H1 (cell line): Measurements from ENCODE around the gene SLC2A3. TPM values are rescaled to one million over a fixed set of nuclear protein-coding genes. Genes with fewer than 3 reads are reported as not detected.
"Not testable (repeated sequence)": the region's sequence is repeated elsewhere in the genome, so short reads cannot be mapped to it uniquely, and the experiment has no call there.

Experiments used
- CTCF ChIA-PET: fragments of 300-600 bp; sonication (Branson Sonifier 250); formaldehyde crosslinking; loops from one replicate; lab custom pipeline; 2021; ENCODE audit not compliant: partially characterized antibody; lab: Charles Lee
- POLR2A ChIA-PET: fragments of 300-600 bp; sonication (Branson Sonifier 250); formaldehyde crosslinking; loops from one replicate; lab custom pipeline; 2021; ENCODE audit warnings: inconsistent platforms; ENCODE audit not compliant: partially characterized antibody; lab: Charles Lee
- DNase-seq, 2 experiments: peaks; one replicate each; pipeline versions ENCODE4 v3.0.0 to v3.0.0-alpha.2; 2010 to 2022; ENCODE audit warnings: low spot score in 2 of 2, low read depth in 1 of 2, mixed read lengths in 1 of 2
- FAIRE-seq: peaks from 2 replicates; lab custom pipeline; 2011; peaks lifted over from hg19 to GRCh38; lab: Jason Lieb, UNC
- H2AFZ ChIP-seq: 2 replicates; pipeline ENCODE4 v1.8.1; 2012; ENCODE audit warnings: low read length, inconsistent platforms
- H2AK5ac ChIP-seq: 2 replicates; pipeline ENCODE4 v1.6.1; 2013; ENCODE audit warnings: low read depth, low read length
- H2BK120ac ChIP-seq: replicated peaks from 2 replicates; pipeline ENCODE3; 2013; ENCODE audit warnings: low read depth, low read length, inconsistent platforms
- H2BK12ac ChIP-seq: 2 replicates; pipeline ENCODE4 v1.6.1; 2013; ENCODE audit warnings: low read depth, low read length
- H2BK15ac ChIP-seq: 2 replicates; pipeline ENCODE4 v1.6.1; 2013; ENCODE audit warnings: low read length
- H2BK20ac ChIP-seq: 2 replicates; pipeline ENCODE4 v1.6.1; 2013; ENCODE audit warnings: low read length
- H2BK5ac ChIP-seq: 2 replicates; pipeline ENCODE4 v1.6.1; 2013; ENCODE audit warnings: low read depth, low read length
- H3K14ac ChIP-seq: 2 replicates; pipeline ENCODE4 v1.6.1; 2013; ENCODE audit warnings: inconsistent platforms; ENCODE audit not compliant: insufficient read length
- H3K18ac ChIP-seq: 2 replicates; pipeline ENCODE4 v1.6.1; 2013; ENCODE audit warnings: low read length; ENCODE audit errors: extremely low read depth
- H3K23ac ChIP-seq: 2 replicates; pipeline ENCODE4 v1.6.1; 2013; ENCODE audit warnings: inconsistent platforms; ENCODE audit not compliant: insufficient read length
- H3K23me2 ChIP-seq: 2 replicates; pipeline ENCODE4 v1.6.1; 2013; ENCODE audit warnings: low read depth, low read length
- H3K27ac ChIP-seq: 2 replicates; pipeline ENCODE4 v1.6.1; 2011; ENCODE audit warnings: low read depth, low read length, inconsistent platforms
- H3K27me3 ChIP-seq, 4 experiments: replicated peaks in 1 of 4; 1 replicate in 1 of 4; 2 replicates in 3 of 4; pipeline versions ENCODE4 v1.6.1 to v1.8.1; 2011 to 2013; ENCODE audit warnings: low read length in 3 of 4, mild to moderate bottlenecking in 3 of 4, inconsistent platforms in 2 of 4, mixed read lengths in 2 of 4, moderate library complexity in 1 of 4; ENCODE audit not compliant: control insufficient read depth in 3 of 4, insufficient read depth in 3 of 4; ENCODE audit errors: extremely low read depth in 1 of 4
- H3K36me3 ChIP-seq, 4 experiments: 2 replicates each; pipeline versions ENCODE4 v1.6.1 to v1.8.1; 2011 to 2013; ENCODE audit warnings: mild to moderate bottlenecking in 4 of 4, low read length in 3 of 4, moderate library complexity in 2 of 4, control low read depth in 1 of 4, inconsistent platforms in 1 of 4; ENCODE audit not compliant: insufficient read depth in 4 of 4, control insufficient read depth in 2 of 4
- H3K4ac ChIP-seq: replicated peaks from 2 replicates; pipeline ENCODE3; 2013; ENCODE audit warnings: low read length, low read depth, mixed read lengths, inconsistent platforms; ENCODE audit not compliant: insufficient read length
- H3K4me1 ChIP-seq, 4 experiments: replicated peaks in 1 of 4; 1 replicate in 1 of 4; 2 replicates in 3 of 4; pipeline versions ENCODE4 v1.6.1 to v1.8.1; 2011 to 2013; ENCODE audit warnings: low read length in 3 of 4, inconsistent platforms in 2 of 4, mixed read lengths in 1 of 4; ENCODE audit not compliant: insufficient read depth in 4 of 4, control insufficient read depth in 3 of 4
- H3K4me2 ChIP-seq, 2 experiments: 2 replicates each; pipeline versions ENCODE4 v1.6.1 to v1.8.1; 2011 to 2013; ENCODE audit warnings: low read depth in 2 of 2, low read length in 2 of 2, control low read depth in 1 of 2, inconsistent platforms in 1 of 2, mild to moderate bottlenecking in 1 of 2; ENCODE audit not compliant: insufficient read depth in 1 of 2
- H3K4me3 ChIP-seq, 4 experiments: fragments of 200-600, 300-600 bp in 1 of 4; sonication (generic), shearing (Covaris generic), sonication (Bioruptor Twin) in 1 of 4; 2 replicates each; pipeline versions ENCODE4 v1.5.1 to v1.8.1; 2011 to 2016; ENCODE audit warnings: low read length in 4 of 4, low read depth in 3 of 4, control low read depth in 2 of 4, inconsistent platforms in 2 of 4, mild to moderate bottlenecking in 2 of 4, mixed read lengths in 1 of 4, moderate library complexity in 1 of 4; ENCODE audit not compliant: insufficient read depth in 2 of 4; ENCODE audit errors: extremely low read depth in 1 of 4
- H3K56ac ChIP-seq: replicated peaks from 2 replicates; pipeline ENCODE3; 2013; ENCODE audit warnings: low read depth, mild to moderate bottlenecking, mixed read lengths, low read length, inconsistent platforms; ENCODE audit not compliant: insufficient read length
- H3K79me1 ChIP-seq: 2 replicates; pipeline ENCODE4 v1.6.1; 2013; ENCODE audit warnings: low read depth, low read length, control low read depth
- H3K79me2 ChIP-seq, 2 experiments: 2 replicates each; pipeline versions ENCODE4 v1.6.1 to v1.8.1; 2012 to 2013; ENCODE audit warnings: low read length in 2 of 2, mild to moderate bottlenecking in 2 of 2, inconsistent platforms in 1 of 2; ENCODE audit not compliant: insufficient read depth in 2 of 2, control insufficient read depth in 1 of 2
- H3K9ac ChIP-seq, 4 experiments: replicated peaks in 1 of 4; 1 replicate in 1 of 4; 2 replicates in 3 of 4; pipeline versions ENCODE4 v1.6.1 to v1.8.1; 2011 to 2013; ENCODE audit warnings: low read depth in 3 of 4, low read length in 3 of 4, control low read depth in 2 of 4, mild to moderate bottlenecking in 2 of 4, moderate library complexity in 2 of 4, inconsistent platforms in 1 of 4; ENCODE audit errors: extremely low read depth in 1 of 4
- H3K9me3 ChIP-seq, 2 experiments: 2 replicates each; pipeline versions ENCODE4 v1.6.1 to v1.8.1; 2012 to 2013; ENCODE audit warnings: mild to moderate bottlenecking in 2 of 2, moderate library complexity in 2 of 2, control low read depth in 1 of 2, inconsistent platforms in 1 of 2, low read depth in 1 of 2, low read length in 1 of 2, mixed read lengths in 1 of 2; ENCODE audit not compliant: insufficient read depth in 2 of 2
- H4K20me1 ChIP-seq, 2 experiments: replicated peaks in 1 of 2; 2 replicates each; pipeline versions ENCODE3 to v1.8.1; 2011 to 2013; ENCODE audit warnings: inconsistent platforms in 2 of 2, low read length in 2 of 2, mild to moderate bottlenecking in 1 of 2; ENCODE audit not compliant: insufficient read depth in 2 of 2, control insufficient read depth in 1 of 2
- H4K5ac ChIP-seq: 2 replicates; pipeline ENCODE4 v1.6.1; 2013; ENCODE audit warnings: low read length, low read depth, mixed read lengths, inconsistent platforms; ENCODE audit not compliant: insufficient read length
- H4K8ac ChIP-seq: 2 replicates; pipeline ENCODE4 v1.8.0; 2013; ENCODE audit warnings: mild to moderate bottlenecking, moderate library complexity, low read length, inconsistent platforms; ENCODE audit not compliant: insufficient read depth; ENCODE audit errors: extremely low read depth
- H4K91ac ChIP-seq: replicated peaks from 2 replicates; pipeline ENCODE3; 2013; ENCODE audit warnings: low read length, mixed read lengths, inconsistent platforms; ENCODE audit not compliant: insufficient read length
- WGBS, 2 experiments: shearing (Covaris generic) in 1 of 2; methylation state at CpG; one replicate each; pipeline versions ENCODE4 v1.1.6 to v1.1.7; 2013 to 2015; ENCODE audit warnings: low lambda C conversion rate in 2 of 2, mixed read lengths in 2 of 2, inconsistent platforms in 1 of 2, low coverage in 1 of 2, missing lambda C conversion rate in 1 of 2; ENCODE audit not compliant: insufficient replicate concordance in 2 of 2, insufficient coverage in 1 of 2, insufficient read length in 1 of 2; ENCODE audit errors: extremely low coverage in 1 of 2, missing lambda C conversion rate in 1 of 2; 5-methylcytosine and 5-hydroxymethylcytosine counted together
- polyA plus RNA-seq, 7 experiments: library from polyadenylated mRNA; depleted of rRNA in 3 of 7; stranded (reverse) in 5 of 7; unstranded in 2 of 7; fragments of >200 nt in 5 of 7; fragments of 200-250 nt in 2 of 7; gene quantifications; 1 replicate in 5 of 7; 2 replicates in 1 of 7; 4 replicates in 1 of 7; pipeline versions ENCODE4 v1.2.1 to v1.2.3, GENCODE V29; 2011 to 2013; ENCODE audit warnings: missing spikeins in 2 of 7, mixed read lengths in 2 of 7
- total RNA-seq: library from RNA; stranded (reverse); fragmentation: NEBNext Ultra II Directional; extraction: Animal tissue kit (Norgen Biotek cat#: 25700); gene quantifications from 2 replicates; pipeline ENCODE4 v1.2.1, GENCODE V29; 2021

SLC2A3 gene
- total and polyA plus RNA-seq, 2 of the 8 experiments (the other 6 are each of a cell fraction or from before 2014, with no cell fraction given) = 417 to 688 TPM

GRCh38 chr12:7918268-7918590 is 17.8 kb downstream of the SLC2A3 start:
- not testable (repeated sequence) for H3K9ac ChIP-seq, H3K18ac ChIP-seq, H3K4me2 ChIP-seq, H4K20me1 ChIP-seq, FAIRE-seq, H3K4me3 ChIP-seq, H2BK5ac ChIP-seq, H2AFZ ChIP-seq, H3K14ac ChIP-seq, H2BK12ac ChIP-seq, H3K79me1 ChIP-seq, H4K8ac ChIP-seq, H3K79me2 ChIP-seq, H3K27me3 ChIP-seq, H3K23ac ChIP-seq, DNase-seq, H3K27ac ChIP-seq, H4K91ac ChIP-seq, H2BK20ac ChIP-seq, H2AK5ac ChIP-seq, H3K23me2 ChIP-seq, H2BK15ac ChIP-seq, H3K56ac ChIP-seq, H3K4ac ChIP-seq, H2BK120ac ChIP-seq, H4K5ac ChIP-seq, H3K9me3 ChIP-seq
- POLR2A ChIA-PET = interaction anchor here (0.8 to 11.9 kb wide), 16 partner anchors 10 to 92 kb away, joined by 3 to 189 read pairs (median 4); partner anchors contain the start of gene SLC2A3
- CTCF ChIA-PET = interaction anchor here (0.9 to 6.3 kb wide), 8 partner anchors 11 to 276 kb away, joined by 3 to 30 read pairs (median 8); no protein-coding TSS in a partner anchor
- H3K4me1 ChIP-seq = peaks cover 0 to 12% (median 3%) of the 10 kb centered on the region in 4 experiments; a peak in 5 of 7 replicates
- H3K36me3 ChIP-seq = peaks cover 10 to 46% (median 27%) of the 10 kb centered on the region in 4 experiments
- WGBS, 2 experiments = 96% methylated on average over 7 of the region's 7 CpGs; no CpG with 5 or more reads in 1 of the 2 experiments
